ENCODE measurements around the gene USP9Y.

The USP9Y gene

DNA sequence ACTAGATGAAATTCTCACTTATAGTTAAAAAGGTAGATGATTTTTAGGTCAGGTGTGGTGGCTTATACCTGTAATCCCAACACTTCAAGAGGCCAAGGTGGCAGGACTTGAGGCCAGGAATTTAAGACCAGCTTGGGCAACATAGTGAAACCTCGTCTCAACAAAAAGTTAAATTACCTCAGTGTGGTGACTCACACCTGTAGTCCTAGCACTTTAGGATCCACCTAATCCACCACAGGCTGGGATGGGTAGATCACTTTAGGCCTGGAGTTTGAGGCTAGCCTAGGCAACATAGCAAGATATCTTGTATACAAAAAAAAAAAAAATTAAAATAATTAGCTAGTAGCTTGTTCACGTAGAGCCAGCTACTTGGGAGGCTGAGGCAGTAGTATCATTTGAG is 140.3 kb downstream of the USP9Y start:
- no peaks in the 10 kb centered on the region for H3K36me3 ChIP-seq (ENCODE audit: insufficient read depth, low read length)
- no peak overlapping the region for H3K9ac ChIP-seq (ENCODE audit: low read depth, low read length)
- H3K4me1 ChIP-seq (ENCODE audit: insufficient read depth, low read length), result no peaks in the 10 kb centered on the region
- no peaks in the 10 kb centered on the region for H3K9me3 ChIP-seq (ENCODE audit: control insufficient read depth, insufficient read depth, low read length)

DNA sequence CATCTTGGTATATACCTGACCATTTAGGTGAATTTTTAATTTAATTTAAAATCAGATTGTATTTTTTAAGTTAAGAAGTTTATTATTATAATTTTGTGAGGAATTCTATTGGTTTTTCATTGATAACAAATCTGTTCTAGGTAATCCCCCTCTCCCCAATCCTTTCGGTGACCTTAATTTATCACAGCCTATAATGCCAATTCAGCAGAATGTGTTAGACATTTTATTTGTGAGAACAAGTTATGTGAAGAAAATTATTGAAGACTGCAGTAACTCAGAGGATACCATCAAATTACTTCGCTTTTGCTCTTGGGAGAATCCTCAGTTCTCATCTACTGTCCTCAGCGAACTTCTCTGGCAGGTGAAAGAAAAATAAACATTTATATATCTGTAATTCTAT is 145.8 kb downstream of the USP9Y start:
- Histone ChIP-seq H3K4me1 (ENCODE audit: insufficient read depth, low read length) (no peaks in the 10 kb centered on the region), H3K9me3 (ENCODE audit: control insufficient read depth, insufficient read depth, low read length) (no peaks in the 10 kb centered on the region), H3K9ac (ENCODE audit: low read depth, low read length) (no peak overlapping the region), H3K36me3 (ENCODE audit: insufficient read depth, low read length) (no peaks in the 10 kb centered on the region)

GRCh38 chrY:12855791-12856275 is 154.8 kb downstream of the USP9Y start:
- H3K9me3 ChIP-seq (ENCODE audit: control insufficient read depth, insufficient read depth, low read length), result no peaks in the 10 kb centered on the region

GRCh38 chrY:12867960-12868359 is 166.9 kb downstream of the USP9Y start:
- H3K9me3 ChIP-seq (ENCODE audit: control insufficient read depth, insufficient read depth, low read length), result no peaks in the 10 kb centered on the region
- H3K4me1 ChIP-seq (ENCODE audit: insufficient read depth, low read length), result no peaks in the 10 kb centered on the region
- H3K36me3 ChIP-seq (ENCODE audit: insufficient read depth, low read length), result no peaks in the 10 kb centered on the region
- no peak overlapping the region for H3K9ac ChIP-seq (ENCODE audit: low read depth, low read length)

More at GRCh38 chrY:12855791-12856275, 154.8 kb downstream of the USP9Y start:
- no peaks in the 10 kb centered on the region for H3K4me1 ChIP-seq (ENCODE audit: insufficient read depth, low read length)
- H3K9ac ChIP-seq (ENCODE audit: low read depth, low read length), result no peak overlapping the region
- H3K36me3 ChIP-seq (ENCODE audit: insufficient read depth, low read length), result no peaks in the 10 kb centered on the region

- no peaks in the 10 kb centered on the region for H3K4me1 ChIP-seq (ENCODE audit: insufficient read depth, low read length)
- H3K36me3 ChIP-seq (ENCODE audit: insufficient read depth, low read length), result no peaks in the 10 kb centered on the region
- no peaks in the 10 kb centered on the region for H3K9me3 ChIP-seq (ENCODE audit: control insufficient read depth, insufficient read depth, low read length)
- no peak overlapping the region for H3K9ac ChIP-seq (ENCODE audit: low read depth, low read length)
Measured at GRCh38 chrY:12896973-12897372, 195.9 kb downstream of the USP9Y start.

DNA sequence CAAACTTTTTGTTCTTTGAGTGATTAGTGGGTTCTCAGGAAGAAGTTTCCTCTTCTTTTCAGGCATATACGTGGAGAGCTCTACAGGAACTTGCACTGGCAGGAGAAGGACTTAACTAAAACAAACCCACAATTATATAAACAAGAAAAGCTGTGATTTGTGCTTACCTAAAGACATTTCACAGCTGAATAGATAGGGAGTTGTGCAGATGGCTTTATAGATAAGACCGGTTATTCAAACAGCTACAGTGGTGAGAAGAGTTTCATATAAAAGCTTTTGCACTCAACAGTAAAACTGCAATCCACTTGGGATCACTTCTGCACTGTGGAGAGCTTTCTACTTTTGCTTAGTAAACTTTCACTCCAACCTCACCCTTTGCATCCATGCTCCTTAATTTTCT is 197.6 kb downstream of the USP9Y start:
- H3K9me3 ChIP-seq (ENCODE audit: control insufficient read depth, insufficient read depth, low read length), result no peaks in the 10 kb centered on the region
- H3K36me3 ChIP-seq (ENCODE audit: insufficient read depth, low read length), result no peaks in the 10 kb centered on the region
- H3K9ac ChIP-seq (ENCODE audit: low read depth, low read length), result no peak overlapping the region
- no peaks in the 10 kb centered on the region for H3K4me1 ChIP-seq (ENCODE audit: insufficient read depth, low read length)

GRCh38 chrY:12904618-12905516 is 203.8 kb downstream of the USP9Y start, which contains the start of gene DDX3Y:
DDX3Y (plus strand) TSS chrY:12904868; CDS start chrY:12904937, 69 bp downstream.
- H3K9me3 ChIP-seq (ENCODE audit: control insufficient read depth, insufficient read depth, low read length), result no peaks in the 10 kb centered on the region
- no peaks in the 10 kb centered on the region for H3K4me1 ChIP-seq (ENCODE audit: insufficient read depth, low read length)
- H3K36me3 ChIP-seq (ENCODE audit: insufficient read depth, low read length), result no peaks in the 10 kb centered on the region
- H3K9ac ChIP-seq (ENCODE audit: low read depth, low read length), result no peak within 1 kb of the TSS

GRCh38 chrY:12905517-12905872 is 204.5 kb downstream of the USP9Y start:
- Histone ChIP-seq H3K4me1 (ENCODE audit: insufficient read depth, low read length) (no peaks in the 10 kb centered on the region), H3K9ac (ENCODE audit: low read depth, low read length) (no peak overlapping the region), H3K36me3 (ENCODE audit: insufficient read depth, low read length) (no peaks in the 10 kb centered on the region), H3K9me3 (ENCODE audit: control insufficient read depth, insufficient read depth, low read length) (no peaks in the 10 kb centered on the region)

GRCh38 chrY:12905895-12906294 is 204.9 kb downstream of the USP9Y start:
- H3K9ac ChIP-seq (ENCODE audit: low read depth, low read length), result no peak overlapping the region
- no peaks in the 10 kb centered on the region for H3K9me3 ChIP-seq (ENCODE audit: control insufficient read depth, insufficient read depth, low read length)
- no peaks in the 10 kb centered on the region for H3K36me3 ChIP-seq (ENCODE audit: insufficient read depth, low read length)
- no peaks in the 10 kb centered on the region for H3K4me1 ChIP-seq (ENCODE audit: insufficient read depth, low read length)
